Kidney glomerular epithelial cell (primary cell): ENCODE data around the gene AICDA.

ENCODE experiments used
- DNase-seq: peaks from one replicate; lab custom pipeline; 2025; lab: John Stamatoyannopoulos, UW

The AICDA gene

DNA sequence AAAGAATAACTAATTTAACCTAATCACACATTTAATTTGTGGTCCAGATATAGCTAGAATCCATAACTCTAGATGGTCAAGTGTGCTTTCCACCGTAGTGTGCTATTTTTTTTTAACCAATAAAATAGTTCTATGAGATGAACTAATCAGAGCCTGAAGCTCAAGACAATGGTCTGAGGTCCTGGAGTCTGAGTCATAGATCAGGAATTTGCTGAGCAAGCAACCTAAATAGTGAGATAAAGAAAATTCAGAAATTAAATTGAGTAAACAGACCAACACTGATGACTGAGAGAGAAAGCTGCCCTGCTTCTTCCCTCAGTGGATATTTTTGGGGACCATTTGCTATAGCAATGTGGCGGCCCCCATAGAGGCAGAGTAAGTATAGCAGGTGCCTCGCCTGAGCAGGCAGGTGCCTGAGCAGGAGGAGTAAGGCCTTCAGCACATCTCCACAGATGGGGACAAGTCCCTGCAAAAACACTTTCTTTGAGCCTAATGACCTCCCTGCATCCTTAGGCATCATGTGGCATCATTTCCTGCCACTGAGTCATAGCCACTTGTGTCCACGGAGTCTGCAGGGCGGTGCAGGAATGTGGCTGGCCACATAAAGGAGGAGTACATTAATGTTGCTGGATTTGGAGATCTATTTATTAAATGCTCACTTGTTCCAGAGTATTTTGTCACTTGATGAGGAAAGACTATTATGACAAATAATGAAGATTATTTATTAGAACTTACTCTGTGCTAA is 58.0 kb downstream of the AICDA start:
- peak; percentile 70 for DNase-seq

DNA sequence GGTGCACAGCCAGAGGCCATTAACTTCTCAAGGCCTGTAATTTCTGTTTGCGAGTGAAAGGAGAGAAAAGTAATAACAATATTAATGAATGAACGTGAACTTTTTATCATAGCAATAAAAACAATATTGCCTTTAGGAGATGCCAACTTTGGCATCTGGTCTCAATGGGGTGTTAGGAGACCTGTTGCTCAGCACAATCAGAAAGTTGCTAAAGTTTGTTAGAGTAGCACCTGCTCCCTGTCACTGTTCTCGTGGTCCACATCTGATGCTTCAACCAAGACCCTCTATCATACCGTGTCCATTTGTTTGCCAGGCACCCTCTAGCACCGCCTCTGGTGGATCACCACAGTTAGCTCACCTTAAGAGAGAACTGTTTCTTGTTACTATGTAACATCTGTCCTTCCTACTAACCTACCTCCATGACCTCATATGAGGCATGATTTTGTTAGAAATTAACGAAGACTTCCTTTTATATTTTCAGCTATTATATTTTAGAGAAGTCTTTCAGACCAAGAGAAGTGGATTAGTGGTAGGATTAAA is 59.5 kb downstream of the AICDA start:
- DNase-seq: no peak
